Measurements from ENCODE around the gene TJP2.

TJP2 gene

GRCh38 chr9:69237702-69238295 is 63.7 kb downstream of the TJP2 start:
- no peak for DNase-seq

GRCh38 chr9:69243116-69243515 is 69.0 kb downstream of the TJP2 start:
- no peak for DNase-seq

- no peak for DNase-seq
Observed at GRCh38 chr9:69246629-69247028, 72.6 kb downstream of the TJP2 start.

- no peak for DNase-seq
Observed at GRCh38 chr9:69248005-69248404, 73.9 kb downstream of the TJP2 start.

- no peak for DNase-seq
Observed at GRCh38 chr9:69249337-69249736, 75.3 kb downstream of the TJP2 start.

GRCh38 chr9:69250681-69251080 is 76.6 kb downstream of the TJP2 start:
- no peak for DNase-seq

GRCh38 chr9:69252436-69252835 is 78.4 kb downstream of the TJP2 start:
- DNase-seq = peak; percentile 9

GRCh38 chr9:69253057-69253456 is 79.0 kb downstream of the TJP2 start:
- peak; percentile 59 for DNase-seq

- DNase-seq = no peak
Observed at GRCh38 chr9:69254223-69254622, 80.1 kb downstream of the TJP2 start.

- DNase-seq = no peak
Observed at GRCh38 chr9:69255591-69255990, 81.5 kb downstream of the TJP2 start.

- no peak for DNase-seq
Observed at GRCh38 chr9:69258551-69258950, 84.5 kb downstream of the TJP2 start.

GRCh38 chr9:69260161-69260560 is 86.1 kb downstream of the TJP2 start:
- peak; percentile 9 for DNase-seq

GRCh38 chr9:69261636-69262035 is 87.6 kb downstream of the TJP2 start:
- no peak for DNase-seq

- no peak for DNase-seq
Observed at GRCh38 chr9:69264526-69264925, 90.4 kb downstream of the TJP2 start.

GRCh38 chr9:69265891-69266290 is 91.8 kb downstream of the TJP2 start:
- no peak for DNase-seq

- no peak for DNase-seq
Observed at GRCh38 chr9:69272212-69272611, 98.1 kb downstream of the TJP2 start.

- DNase-seq = no peak
Observed at GRCh38 chr9:69273161-69273560, 99.1 kb downstream of the TJP2 start.

GRCh38 chr9:69276775-69277174 is 102.7 kb downstream of the TJP2 start:
- no peak for DNase-seq

GRCh38 chr9:69279084-69279731 is 105.1 kb downstream of the TJP2 start:
- DNase-seq = no peak

- no peak for DNase-seq
Observed at GRCh38 chr9:69279733-69280132, 105.7 kb downstream of the TJP2 start.

- DNase-seq = no peak
Observed at GRCh38 chr9:69283003-69283402, 108.9 kb downstream of the TJP2 start.

- no peak for DNase-seq
Observed at GRCh38 chr9:69292078-69292477, 118.0 kb downstream of the TJP2 start.

GRCh38 chr9:69293156-69293555 is 119.1 kb downstream of the TJP2 start:
- no peak for DNase-seq

GRCh38 chr9:69295872-69296552 is 121.9 kb downstream of the TJP2 start:
- no peak for DNase-seq

All from eye (tissue), 1 donor.